Skin epidermis (tissue), 12 donors: ENCODE data around the gene PEMT.

Experiments
- H3K27ac ChIP-seq, 21 experiments: fragments of 200-600 bp; sonication (generic) in 11 of 21; one replicate each; pipeline ENCODE4 v1.5.0; 2020; ENCODE audit warnings: mild to moderate bottlenecking in 3 of 21, inconsistent platforms in 2 of 21, moderate library complexity in 2 of 21
- H3K4me3 ChIP-seq, 7 experiments: fragments of 200-600 bp; sonication (generic) in 2 of 7; one replicate each; pipeline ENCODE4 v1.5.0; 2020; ENCODE audit warnings: inconsistent platforms in 2 of 7, mild to moderate bottlenecking in 2 of 7, moderate library complexity in 1 of 7

The PEMT gene

GRCh38 chr17:17523001-17523730 is 68.3 kb downstream of the PEMT start:
- Histone ChIP-seq H3K4me3 (no peak overlapping the region), H3K27ac (peak overlapping the region in 1 of 21 experiments; percentile 65)

GRCh38 chr17:17520599-17521232 is 70.8 kb downstream of the PEMT start:
- H3K4me3 ChIP-seq = no peak overlapping the region
- H3K27ac ChIP-seq = no peak overlapping the region

DNA sequence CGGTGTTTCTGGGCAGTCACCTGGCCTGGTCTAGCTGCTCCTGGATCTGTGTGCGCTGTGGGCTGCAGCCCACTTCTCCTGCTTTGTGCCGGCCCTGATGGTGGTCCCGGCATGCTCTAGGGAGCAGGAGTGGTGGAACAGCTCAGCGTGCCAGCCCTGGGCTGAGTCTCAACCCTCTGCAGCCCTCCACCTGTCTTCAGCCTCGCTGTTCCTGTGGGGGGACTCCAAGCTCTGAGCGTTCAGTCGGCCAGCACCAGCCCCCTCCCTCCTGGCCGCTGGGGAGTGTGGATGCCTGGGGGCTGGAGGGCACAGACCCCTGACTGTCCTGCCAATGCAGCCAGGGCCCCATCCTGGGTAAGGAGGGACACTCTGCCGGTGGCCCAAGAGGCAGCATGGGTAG is 71.6 kb downstream of the PEMT start:
- H3K27ac ChIP-seq = no peak overlapping the region
- H3K4me3 ChIP-seq = no peak overlapping the region

GRCh38 chr17:17518951-17519350 is 72.6 kb downstream of the PEMT start:
- Histone ChIP-seq H3K4me3 (no peak overlapping the region), H3K27ac (no peak overlapping the region)

DNA sequence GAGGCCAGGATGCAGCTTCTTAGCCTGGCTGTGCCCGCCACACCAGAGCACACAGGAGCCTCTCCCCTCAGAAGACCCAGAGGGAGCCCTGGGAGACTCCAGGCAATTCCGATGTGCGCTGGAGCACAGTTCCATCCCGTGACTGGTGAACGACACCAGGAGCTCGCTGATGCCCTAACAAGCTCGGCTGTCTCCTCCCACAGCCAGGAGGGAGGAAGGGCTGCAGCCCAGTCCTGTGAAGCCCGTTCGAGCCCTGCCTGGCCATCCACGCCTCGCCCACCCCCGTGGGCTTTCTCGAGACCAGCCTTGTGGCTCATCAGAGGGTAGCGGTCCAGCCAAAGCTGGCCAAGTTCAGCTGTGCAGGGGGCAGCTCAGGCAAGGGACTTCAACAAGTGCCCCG is 73.5 kb downstream of the PEMT start:
- H3K27ac ChIP-seq = no peak overlapping the region
- no peak overlapping the region for H3K4me3 ChIP-seq

DNA sequence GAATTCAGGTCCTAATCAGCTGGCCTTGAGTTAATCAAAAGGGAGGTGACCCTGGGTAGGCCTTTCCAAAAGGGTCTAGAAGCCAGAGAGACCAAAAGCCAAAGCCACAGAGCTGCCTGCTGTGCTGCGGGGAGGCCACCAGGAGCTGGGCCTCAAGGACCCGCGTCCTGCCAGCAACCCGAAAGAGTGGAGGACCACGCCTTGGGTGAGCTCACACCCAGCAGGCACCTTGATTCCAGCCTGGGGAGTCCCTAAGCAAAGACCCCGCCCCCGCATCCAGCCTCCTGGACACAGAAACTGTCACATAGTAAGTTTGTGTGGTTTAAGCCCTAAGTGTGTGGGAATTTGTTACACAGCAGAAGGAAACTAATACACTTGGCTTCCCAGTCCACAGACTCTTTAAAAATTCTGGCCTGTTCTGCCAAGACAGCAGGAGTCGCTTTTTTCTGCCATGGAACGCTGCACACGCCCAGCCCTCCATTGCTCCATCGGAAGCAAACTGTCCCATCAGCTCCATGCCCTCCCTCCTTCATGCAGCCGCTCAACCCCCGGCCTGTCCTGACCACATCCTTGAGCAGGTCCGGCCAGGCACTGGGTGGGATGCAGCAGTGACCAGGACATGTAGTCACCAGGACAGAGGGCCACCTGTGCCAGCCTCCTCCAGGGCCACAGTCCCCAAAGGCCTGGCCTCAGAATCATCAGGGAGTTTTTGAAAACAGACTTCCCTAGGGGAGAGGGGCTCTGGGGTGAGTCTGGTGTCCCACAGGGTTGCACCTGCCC is 74.4 kb downstream of the PEMT start:
- H3K4me3 ChIP-seq = no peak overlapping the region
- H3K27ac ChIP-seq = peak overlapping the region in 2 of 21 experiments; percentile 24 to 30

GRCh38 chr17:17515934-17516930 is 75.3 kb downstream of the PEMT start:
- H3K4me3 ChIP-seq = no peak overlapping the region
- H3K27ac ChIP-seq = peak overlapping the region in 3 of 21 experiments; percentile 24 to 68 (median 30)

DNA sequence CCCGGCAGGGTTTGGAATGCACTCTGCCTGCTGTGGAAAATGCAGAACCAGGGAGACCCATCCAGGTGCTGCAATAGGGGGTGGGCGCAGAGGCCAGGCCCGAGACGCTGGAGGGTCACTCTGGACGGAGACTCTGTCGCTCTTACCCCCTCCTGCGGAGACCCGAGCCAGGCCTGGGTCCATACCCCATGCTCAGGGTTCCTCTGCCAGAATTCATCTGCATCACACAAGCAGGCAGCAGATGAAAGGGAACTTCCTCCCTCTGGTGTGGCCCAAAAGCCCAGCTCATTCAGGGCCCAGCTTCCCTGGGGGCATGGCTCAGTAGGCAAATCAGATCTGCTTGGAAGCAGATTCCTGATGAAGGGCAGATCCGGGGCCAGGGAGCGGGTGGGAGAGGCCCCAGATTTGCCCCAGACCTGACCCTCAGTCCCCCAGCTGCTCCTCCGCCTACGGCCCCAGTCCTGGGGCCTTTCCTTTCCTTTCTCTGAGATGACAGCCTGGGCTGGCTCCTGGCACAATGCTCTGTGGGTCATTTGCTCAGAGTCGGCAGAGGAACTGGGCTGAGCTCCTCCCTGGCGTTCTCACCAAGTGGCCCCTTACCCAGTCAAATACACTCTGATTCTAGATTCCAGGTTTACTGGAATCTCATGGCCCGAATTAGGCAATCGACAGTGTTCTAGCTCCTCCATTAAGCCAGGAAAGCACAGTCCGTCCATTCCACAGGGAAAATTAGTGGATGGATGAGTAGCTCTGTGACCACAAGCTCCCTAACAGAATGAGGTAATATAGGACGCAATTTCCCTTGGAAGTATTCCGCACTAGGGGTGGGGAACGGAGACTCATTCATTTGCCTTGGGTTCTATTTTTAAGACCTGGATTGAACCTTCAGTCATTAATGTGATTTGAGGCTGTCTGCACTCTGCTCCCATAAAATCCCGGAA is 76.2 kb downstream of the PEMT start:
- Histone ChIP-seq H3K27ac (peak overlapping the region in 2 of 21 experiments; percentile 40 to 68), H3K4me3 (no peak overlapping the region)

DNA sequence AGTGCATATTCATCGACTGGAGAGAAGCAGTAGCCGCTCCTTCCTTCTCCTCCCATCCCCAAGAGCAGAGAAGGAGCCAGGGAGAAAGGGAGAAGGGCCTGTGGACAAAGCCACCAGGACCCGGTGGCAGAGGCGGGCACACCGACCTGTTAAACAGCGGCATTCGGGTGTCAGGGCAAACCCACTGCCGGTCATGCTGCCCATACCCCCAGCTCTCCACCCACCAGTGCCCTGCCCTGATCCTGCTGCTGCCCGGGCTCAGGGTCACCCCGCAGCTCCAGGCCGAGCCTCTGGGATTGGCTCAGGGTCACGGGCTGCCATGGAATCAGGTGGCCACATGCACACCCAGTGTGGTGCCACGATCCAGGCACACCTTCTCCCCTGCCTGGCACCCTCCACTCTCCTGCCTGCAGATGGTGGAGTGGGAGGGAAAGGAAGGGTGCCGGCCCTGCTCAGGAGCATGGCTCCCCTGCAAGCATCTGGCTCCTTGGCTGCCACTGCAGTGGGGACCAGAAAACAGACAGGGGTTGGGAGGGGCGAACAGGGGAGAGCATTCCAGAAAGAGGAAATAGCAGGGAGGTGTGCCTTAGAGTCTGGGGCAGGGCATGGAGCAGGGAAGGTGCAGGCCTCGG is 77.0 kb downstream of the PEMT start:
- Histone ChIP-seq H3K27ac (peak overlapping the region in 1 of 21 experiments; percentile 58), H3K4me3 (no peak overlapping the region)

- no peak overlapping the region for H3K27ac ChIP-seq
- H3K4me3 ChIP-seq = no peak overlapping the region
Measured at GRCh38 chr17:17513626-17514025, 77.9 kb downstream of the PEMT start.

DNA sequence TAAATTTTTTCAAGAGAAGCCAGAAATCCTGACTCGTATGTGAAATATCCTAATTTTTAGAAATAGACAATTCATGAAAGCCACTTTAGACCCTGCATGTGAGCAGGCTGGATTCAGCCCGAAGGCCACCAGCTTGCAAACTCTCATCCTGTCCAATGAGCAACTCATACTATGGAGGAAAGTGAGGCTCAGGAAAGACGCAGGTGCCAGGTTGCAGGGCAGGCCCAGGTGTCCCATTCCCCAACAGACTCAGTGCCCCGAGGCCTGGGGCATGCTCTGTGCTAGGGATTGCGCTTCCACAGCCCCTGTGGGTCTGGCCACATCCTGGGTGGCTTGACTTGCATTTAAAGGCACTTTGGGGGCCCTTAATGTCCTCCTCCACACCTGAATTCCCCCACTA is 78.6 kb downstream of the PEMT start:
- H3K27ac ChIP-seq = peak overlapping the region in 1 of 21 experiments; percentile 40

GRCh38 chr17:17511881-17512858 is 79.3 kb downstream of the PEMT start:
- peak overlapping the region in 2 of 21 experiments; percentile 7 to 40 for H3K27ac ChIP-seq
- H3K4me3 ChIP-seq = no peak overlapping the region

More for the DNA sequence above, 78.6 kb downstream of the PEMT start:
- H3K4me3 ChIP-seq = no peak overlapping the region

- Histone ChIP-seq H3K27ac (peak overlapping the region in 1 of 21 experiments; percentile 40), H3K4me3 (no peak overlapping the region)
Measured at GRCh38 chr17:17511293-17511741, 80.2 kb downstream of the PEMT start.

DNA sequence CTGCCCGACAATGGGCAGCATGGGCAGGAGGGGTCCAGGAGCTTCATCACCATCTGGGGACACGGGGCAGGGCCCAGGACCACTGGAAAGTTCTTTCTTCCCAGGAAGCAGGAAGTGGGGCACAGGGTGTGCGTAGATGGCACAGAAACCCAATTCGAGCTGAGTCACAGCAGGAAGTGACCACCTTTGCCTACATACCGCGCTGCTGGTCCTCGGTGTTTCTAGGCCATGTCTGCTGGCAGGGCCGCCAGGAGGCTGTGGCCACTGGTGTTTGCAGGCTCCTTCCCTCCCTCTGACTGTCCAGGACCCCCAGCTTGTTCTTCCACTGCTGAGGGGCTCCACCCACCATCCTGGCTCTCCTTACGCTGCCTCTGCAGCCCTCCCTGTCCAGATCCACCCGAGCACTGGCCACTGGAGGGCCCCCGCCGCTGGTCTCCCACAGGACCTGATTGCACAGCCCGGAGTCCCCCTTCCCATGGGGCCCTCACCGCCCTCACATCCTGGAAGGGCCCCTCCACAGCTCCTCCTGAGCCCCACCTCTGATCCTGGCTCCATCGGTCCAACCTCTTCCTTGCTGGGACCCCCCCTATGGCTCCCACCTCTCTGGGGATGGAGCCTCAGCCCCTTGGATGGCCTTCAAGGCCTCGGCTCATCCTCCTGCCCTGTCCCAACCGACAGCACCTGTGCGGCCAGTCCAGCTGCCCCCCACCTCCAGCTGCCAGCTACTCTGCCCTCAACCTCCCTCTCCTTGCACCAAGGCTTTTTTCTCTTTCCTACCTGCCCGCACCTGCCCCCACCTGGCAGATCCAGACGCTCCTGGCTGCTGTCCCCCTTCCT is 80.8 kb downstream of the PEMT start:
- no peak overlapping the region for H3K4me3 ChIP-seq
- H3K27ac ChIP-seq = peak overlapping the region in 1 of 21 experiments; percentile 50

- Histone ChIP-seq H3K27ac (peak overlapping the region in 1 of 21 experiments; percentile 50), H3K4me3 (no peak overlapping the region)
Measured at GRCh38 chr17:17509601-17510425, 81.7 kb downstream of the PEMT start.
